Bone marrow (tissue), 2 donors: Measurements from ENCODE around the gene DPP9.
"Not testable (repeated sequence)": the region's sequence is repeated elsewhere in the genome, so short reads cannot be mapped to it uniquely, and the experiment has no call there.

Experiments
- DNase-seq, 2 donors: peaks; one replicate each; lab custom pipeline; 2025; lab: John Stamatoyannopoulos, UW

DPP9 gene

GRCh38 chr19:4723595-4724514 lies at the start of gene DPP9:
DPP9 (minus strand) TSS chr19:4723842; CDS start chr19:4719906, 3,936 bp downstream.
- DNase-seq: peak; percentile 94 to 95

DNA sequence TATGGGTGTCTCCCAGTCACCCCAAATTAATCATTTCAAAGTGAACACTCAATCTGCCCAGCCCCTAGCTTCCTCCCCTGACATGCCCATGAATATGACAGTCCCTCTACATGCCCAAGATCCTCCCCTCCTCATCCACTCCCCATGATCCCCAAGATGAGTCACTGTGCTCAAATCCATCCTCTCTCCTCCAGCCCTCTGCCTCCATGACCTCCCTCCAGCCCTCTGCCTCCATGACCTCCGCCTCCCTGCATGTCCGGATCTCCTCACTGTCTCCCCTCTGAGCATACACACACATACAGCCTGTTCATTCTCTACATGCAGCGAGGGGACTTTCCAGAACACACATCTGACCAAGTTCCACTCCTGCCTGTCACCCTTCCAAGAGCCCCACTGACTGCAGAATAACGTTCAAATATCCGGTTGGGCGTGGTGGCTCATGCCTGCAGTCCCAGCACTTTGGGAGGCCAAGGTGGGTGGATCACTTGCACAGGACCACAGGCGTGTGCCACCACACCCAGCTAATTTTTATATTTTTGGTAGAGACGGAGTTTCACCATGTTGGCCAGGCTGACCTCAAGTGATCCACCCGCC lies 49.5 kb upstream of the DPP9 start:
- DNase-seq: no peak

DNA sequence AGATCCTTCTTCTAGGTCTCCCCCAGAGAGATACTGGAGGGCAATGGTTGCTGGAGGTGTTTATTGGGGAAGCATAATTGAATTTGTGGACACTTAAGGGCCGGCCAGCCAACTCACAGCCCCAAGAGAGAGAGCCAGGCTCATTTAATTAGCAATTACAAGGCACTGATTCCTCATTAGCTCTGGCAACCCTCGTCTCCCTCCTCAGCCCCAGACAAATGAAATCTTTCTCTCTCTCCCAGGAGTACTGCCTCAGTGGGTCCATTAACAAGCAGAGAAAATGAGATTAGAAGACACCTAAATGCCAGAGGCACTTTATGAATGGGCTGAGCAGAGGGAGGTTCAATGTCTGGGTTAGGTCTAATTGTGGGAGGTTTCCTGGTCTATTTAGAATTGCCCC lies 48.9 kb upstream of the DPP9 start:
- DNase-seq: no peak

DNA sequence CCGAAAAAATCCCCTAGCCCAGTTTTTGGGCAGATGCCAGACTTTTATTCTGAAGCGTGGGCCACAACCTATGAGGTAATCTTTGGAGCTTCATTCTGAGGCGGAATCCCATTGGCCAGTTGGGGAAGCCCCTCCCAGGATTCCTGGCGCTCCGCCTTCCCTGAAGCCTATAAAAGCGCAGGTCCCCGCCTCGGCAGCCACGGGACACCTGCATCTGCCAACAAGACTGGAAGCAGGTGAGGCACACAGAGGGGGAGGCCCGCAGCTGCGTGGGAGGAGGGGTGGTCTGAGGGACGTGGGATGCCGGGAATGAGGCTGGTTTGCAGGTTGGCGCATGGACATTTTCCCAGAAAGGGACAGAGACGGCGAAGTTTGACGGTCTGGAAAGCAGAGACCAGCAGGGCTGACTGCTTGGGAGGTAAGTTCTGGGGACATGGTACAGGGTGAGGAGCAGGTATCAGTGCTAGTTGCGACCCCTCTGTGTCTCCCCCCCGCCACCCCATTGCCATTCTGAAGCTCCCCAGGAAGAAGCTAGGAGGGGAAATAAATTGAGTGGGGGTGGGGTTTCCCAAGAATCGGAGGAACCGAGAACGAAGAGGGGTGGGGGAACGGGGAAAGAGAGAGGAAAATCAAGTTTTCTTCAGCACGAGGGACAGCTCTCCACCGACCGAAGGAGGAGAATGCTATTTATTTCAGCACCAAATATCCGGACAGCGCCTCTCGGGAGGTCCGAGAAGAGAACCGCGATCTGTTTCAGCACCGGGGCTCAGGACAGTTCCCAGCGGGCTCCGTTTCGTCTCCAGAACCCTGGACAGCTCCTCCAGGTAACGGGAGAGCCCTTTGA lies 45.5 kb upstream of the DPP9 start:
- peak; percentile 19 to 45 for DNase-seq

DNA sequence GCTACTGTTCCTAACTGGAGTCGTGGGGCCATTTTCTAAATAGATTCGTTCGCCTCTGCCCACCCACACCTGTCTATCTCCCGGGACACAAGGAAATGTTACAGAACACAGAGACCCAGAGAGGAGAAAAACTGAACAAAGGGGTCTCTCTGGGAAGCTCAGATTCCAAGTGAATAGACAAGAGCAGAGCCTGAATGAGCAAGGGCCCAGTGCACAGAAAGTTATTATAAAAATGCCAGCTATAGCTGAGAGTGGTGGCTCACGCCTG lies 40.7 kb upstream of the DPP9 start:
- no peak for DNase-seq

DNA sequence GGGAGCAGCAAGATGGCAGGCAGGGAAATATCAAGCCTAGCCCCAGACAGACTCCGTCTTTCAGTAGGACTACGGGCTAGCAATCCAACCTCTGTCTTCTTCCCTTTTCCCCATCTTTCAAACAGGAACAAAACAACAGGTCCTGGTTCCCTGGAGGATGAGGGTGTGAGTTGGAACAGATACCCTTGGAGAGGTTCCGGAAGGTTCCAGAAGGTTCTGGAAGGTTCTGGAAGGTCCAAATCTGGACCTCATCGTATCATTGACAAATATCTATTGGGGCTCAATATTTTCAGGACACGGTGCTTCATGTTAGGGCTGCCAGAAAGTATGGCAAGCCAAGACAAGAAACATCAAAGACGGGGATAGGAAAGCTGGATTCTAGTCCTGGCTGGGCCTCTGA lies 39.4 kb upstream of the DPP9 start:
- DNase-seq: no peak

DNA sequence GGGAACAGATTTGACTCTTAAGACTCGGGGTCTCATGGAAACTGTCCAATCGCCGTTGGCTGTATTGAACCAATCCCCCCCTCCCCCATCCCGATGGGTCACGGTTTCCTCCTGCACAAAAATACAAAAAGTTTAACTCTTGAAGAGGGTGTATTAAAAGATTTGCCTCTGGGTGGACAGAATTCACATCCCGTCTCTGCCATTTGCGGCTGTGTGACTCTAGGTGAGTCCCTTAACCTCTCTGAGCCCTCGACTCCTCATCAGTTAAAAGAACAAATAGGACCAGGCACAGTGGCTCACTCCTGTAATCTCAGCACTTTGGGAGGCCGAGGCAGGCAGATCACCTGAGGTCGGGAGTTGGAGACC lies 36.6 kb upstream of the DPP9 start:
- DNase-seq: no peak

- DNase-seq: peak in 1 of 2 donors; percentile 36
Observed at GRCh38 chr19:4759388-4760284, 36.0 kb upstream of the DPP9 start.

GRCh38 chr19:4758659-4759058 lies 35.0 kb upstream of the DPP9 start:
- DNase-seq: no peak

GRCh38 chr19:4758082-4758481 lies 34.4 kb upstream of the DPP9 start:
- no peak for DNase-seq

DNA sequence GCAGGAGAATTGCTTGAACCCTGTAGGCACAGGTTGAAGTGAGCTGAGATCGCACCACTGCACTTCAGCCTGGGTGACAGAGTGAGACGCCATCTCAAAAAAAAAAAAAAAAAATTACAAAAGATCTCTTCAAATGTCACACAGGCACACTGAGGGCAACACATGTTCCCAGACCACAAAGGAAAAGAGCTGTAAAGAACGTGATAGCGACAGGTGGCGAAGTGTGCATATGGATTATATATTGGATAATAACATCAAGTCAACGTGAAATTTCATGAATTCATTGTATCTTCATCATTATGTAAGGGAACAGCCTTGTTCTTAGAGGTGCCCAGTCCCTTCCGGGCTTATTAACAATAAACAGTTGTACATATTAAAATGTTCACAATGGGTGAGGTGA lies 31.8 kb upstream of the DPP9 start:
- DNase-seq: no peak

DNA sequence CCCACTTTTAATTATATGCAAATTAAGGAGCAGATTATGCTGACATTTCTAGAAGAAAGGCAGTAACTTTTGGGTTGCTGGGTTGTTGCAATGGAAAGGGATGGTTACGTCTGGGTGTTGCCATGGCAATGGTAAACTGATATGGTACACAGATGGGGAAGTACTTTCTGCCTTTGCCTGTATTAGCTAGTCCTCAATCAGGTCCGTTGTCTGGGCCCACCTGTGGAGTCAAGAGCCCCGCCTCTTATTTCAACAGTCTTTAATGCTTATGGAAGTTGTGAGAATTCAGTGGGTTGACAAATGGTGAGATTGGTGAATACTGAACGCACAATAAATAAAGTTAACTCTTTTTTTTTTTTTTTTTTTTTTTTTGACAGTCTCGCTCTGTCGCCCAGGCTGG lies 30.6 kb upstream of the DPP9 start:
- no peak for DNase-seq

GRCh38 chr19:4749870-4750590 lies 26.4 kb upstream of the DPP9 start:
- DNase-seq: no peak

GRCh38 chr19:4748589-4748988 lies 24.9 kb upstream of the DPP9 start:
- DNase-seq: no peak

- no peak for DNase-seq
Observed at GRCh38 chr19:4748185-4748584, 24.5 kb upstream of the DPP9 start.

DNA sequence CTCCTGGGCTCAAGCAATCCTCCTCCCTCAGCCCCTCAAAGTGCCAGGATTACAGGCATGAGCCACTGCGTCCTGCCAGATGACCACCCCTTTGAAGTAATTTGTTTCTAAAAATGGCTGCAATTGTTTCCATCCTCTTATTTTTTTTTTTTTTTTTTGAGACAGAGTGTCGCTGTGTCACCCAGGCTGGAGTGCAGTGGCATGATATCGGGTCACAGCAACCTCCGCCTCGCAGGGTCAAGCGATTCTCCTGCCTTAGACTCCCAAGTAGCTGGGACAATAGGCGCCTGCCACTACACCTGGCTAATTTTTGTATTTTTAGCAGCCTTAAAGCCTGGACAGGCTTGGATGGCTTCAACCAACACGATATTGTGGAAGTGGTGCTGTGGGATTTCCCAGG lies 22.3 kb upstream of the DPP9 start:
- no peak for DNase-seq

GRCh38 chr19:4745175-4745574 lies 21.5 kb upstream of the DPP9 start:
- not testable (repeated sequence) for DNase-seq

GRCh38 chr19:4744451-4745174 lies 21.0 kb upstream of the DPP9 start:
- DNase-seq: no peak

DNA sequence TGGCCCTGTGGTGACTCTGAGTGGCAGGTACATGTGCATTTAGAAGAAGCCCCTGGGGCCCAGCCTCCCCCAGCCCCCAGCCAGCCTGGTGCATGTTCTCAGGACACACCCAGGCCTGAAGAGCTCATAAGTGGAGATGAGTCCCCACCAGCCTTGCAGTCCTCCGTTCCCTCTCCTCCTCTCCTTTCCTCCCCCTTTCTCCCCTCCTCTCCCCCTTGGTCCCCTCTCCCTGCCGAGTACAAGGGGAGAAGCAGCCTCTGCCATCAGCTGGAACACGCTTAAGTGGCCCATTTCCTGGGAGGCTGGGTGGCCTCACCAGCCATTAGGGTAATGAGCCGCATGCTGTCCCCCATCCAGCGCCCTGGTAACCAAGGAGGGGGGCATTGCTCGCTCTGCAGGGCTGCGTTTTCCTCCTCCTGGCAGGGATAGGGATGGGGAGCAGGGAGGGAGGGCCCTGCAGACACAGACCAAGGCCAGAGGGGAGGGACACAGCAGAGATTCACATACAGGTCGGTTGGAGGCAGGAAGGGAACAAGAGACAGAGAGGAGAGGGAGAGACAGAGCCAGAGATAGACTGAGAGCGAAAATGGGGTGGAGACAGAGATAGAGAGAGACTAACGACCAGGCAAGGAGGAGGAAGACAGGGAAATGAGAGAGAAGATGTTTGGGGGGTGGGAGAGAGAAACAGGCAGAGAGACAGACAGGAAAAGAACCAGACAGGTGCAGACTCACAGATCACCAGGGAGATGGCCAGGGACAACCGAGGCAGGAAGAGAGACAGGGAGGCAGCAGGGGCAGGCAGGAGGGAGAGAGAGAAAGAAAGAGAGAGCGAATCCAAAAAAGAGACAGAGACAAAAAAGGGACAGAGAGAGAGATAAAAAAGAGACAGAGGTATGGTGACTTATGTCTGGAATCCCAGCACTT lies 19.3 kb upstream of the DPP9 start:
- DNase-seq: no peak
